GM12878 (cell line): ENCODE results near the gene ACER3.

ENCODE experiments used
- ATF7 ChIP-seq: fragments of 450-650 bp; IDR thresholded peaks from 2 replicates; pipeline ENCODE4 v1.6.1; 2016; ENCODE audit warnings: low read depth, mild to moderate bottlenecking
- CREB1 ChIP-seq: IDR thresholded peaks from 2 replicates; pipeline ENCODE4 v1.6.1; 2012; ENCODE audit warnings: low read depth, mild to moderate bottlenecking, inconsistent platforms
- CTCF ChIP-seq, 3 experiments: IDR thresholded peaks in 2 of 3; conservative IDR thresholded peaks in 1 of 3; 2 replicates each; pipeline ENCODE4 v1.5.1; 2011; ENCODE audit warnings: low read depth in 3 of 3, low read length in 3 of 3, mild to moderate bottlenecking in 3 of 3, control low read depth in 2 of 3, moderate library complexity in 2 of 3, inconsistent platforms in 1 of 3, mixed read lengths in 1 of 3; ENCODE audit not compliant: control insufficient read depth in 2 of 3, insufficient read depth in 1 of 3; ENCODE audit errors: extremely low read depth in 1 of 3
- EGR1 ChIP-seq, 2 experiments: IDR thresholded peaks; 1 replicate in 1 of 2; 2 replicates in 1 of 2; pipeline ENCODE4 v1.6.1; 2011 to 2012; ENCODE audit warnings: low read depth in 2 of 2, low read length in 2 of 2, borderline replicate concordance in 1 of 2, mild to moderate bottlenecking in 1 of 2, moderate library complexity in 1 of 2
- MYC ChIP-seq: IDR thresholded peaks from 2 replicates; pipeline ENCODE4 v1.6.1; 2011; ENCODE audit warnings: mild to moderate bottlenecking, low read length, moderate library complexity, inconsistent platforms; ENCODE audit not compliant: insufficient read depth, insufficient replicate concordance, insufficient read length, severe bottlenecking
- POLR2A ChIP-seq: IDR thresholded peaks from 2 replicates; pipeline ENCODE4 v1.6.1; 2011; ENCODE audit warnings: low read depth, mild to moderate bottlenecking, low read length
- POLR2AphosphoS5 ChIP-seq: IDR thresholded peaks from 2 replicates; pipeline ENCODE4 v1.6.1; 2011; ENCODE audit warnings: mild to moderate bottlenecking, low read length, inconsistent platforms
- RBBP5 ChIP-seq: fragments of 200-600 bp; sonication (generic); conservative IDR thresholded peaks from 2 replicates; pipeline ENCODE4 v1.6.1; 2016
- RCOR1 ChIP-seq: conservative IDR thresholded peaks from 2 replicates; pipeline ENCODE4 v1.6.1; 2012; ENCODE audit warnings: low read depth, low read length, improper control_type of control experiment
- USF2 ChIP-seq: IDR thresholded peaks from 2 replicates; pipeline ENCODE4 v1.6.1; 2011; ENCODE audit warnings: low read depth, low read length, improper control_type of control experiment, borderline replicate concordance
- ZZZ3 ChIP-seq: IDR thresholded peaks from 2 replicates; pipeline ENCODE4 v1.6.1; 2011; ENCODE audit warnings: low read depth; ENCODE audit not compliant: control insufficient read depth, insufficient read length

GRCh38 chr11:77031599-77031998 lies 170.9 kb downstream of the ACER3 start:
- TF ChIP-seq CREB1: no peak
- no peak for TF ChIP-seq ATF7
- no peak for TF ChIP-seq EGR1 (IDR thresholded peaks at IDR 0.05; ENCODE audit: borderline replicate concordance in 1 of 2, low read depth in 2 of 2, low read length in 2 of 2)
- no peak for TF ChIP-seq RCOR1
- TF ChIP-seq POLR2A: no peak
- no peak for TF ChIP-seq USF2
- no peak for TF ChIP-seq ZZZ3
- no peak for TF ChIP-seq MYC
- no peak for TF ChIP-seq RBBP5
- no peak for TF ChIP-seq CTCF (IDR thresholded peaks at IDR 0.05 in 2 of 3, conservative IDR thresholded peaks at IDR 0.05 in 1 of 3; ENCODE audit: control insufficient read depth in 2 of 3, extremely low read depth in 1 of 3, insufficient read depth in 1 of 3, low read depth in 3 of 3, low read length in 3 of 3)
- TF ChIP-seq POLR2AphosphoS5: no peak
